ENCODE results near the gene CIROP.
A peak's percentile ranks its signal among the peaks of the same experiment; 100 is the strongest.

The CIROP gene

DNA sequence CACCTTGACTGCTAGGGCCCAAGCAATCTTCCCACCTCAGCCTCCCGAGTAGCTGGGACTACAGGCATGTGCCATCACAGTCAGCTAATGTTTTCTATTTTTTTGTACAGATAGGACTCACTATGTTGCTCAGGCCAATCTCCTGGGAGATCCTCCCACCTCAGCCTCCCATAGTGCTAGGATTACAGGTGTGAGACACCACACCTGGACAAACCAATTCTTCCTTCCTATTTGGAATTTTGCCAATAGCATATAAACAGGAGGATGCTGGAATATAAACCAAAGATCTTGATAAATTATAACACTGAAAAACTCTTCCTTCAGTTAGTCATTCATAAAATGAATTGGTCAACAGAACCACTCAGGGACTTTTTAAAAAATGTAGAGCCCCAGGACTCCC is 18.2 kb downstream of the CIROP start:
- no peak for DNase-seq (ENCODE audit: low read depth)
- TF ChIP-seq, protein P1, sequence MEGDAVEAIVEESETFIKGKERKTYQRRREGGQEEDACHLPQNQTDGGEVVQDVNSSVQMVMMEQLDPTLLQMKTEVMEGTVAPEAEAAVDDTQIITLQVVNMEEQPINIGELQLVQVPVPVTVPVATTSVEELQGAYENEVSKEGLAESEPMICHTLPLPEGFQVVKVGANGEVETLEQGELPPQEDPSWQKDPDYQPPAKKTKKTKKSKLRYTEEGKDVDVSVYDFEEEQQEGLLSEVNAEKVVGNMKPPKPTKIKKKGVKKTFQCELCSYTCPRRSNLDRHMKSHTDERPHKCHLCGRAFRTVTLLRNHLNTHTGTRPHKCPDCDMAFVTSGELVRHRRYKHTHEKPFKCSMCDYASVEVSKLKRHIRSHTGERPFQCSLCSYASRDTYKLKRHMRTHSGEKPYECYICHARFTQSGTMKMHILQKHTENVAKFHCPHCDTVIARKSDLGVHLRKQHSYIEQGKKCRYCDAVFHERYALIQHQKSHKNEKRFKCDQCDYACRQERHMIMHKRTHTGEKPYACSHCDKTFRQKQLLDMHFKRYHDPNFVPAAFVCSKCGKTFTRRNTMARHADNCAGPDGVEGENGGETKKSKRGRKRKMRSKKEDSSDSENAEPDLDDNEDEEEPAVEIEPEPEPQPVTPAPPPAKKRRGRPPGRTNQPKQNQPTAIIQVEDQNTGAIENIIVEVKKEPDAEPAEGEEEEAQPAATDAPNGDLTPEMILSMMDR (conservative IDR thresholded peaks at IDR 0.05; ENCODE audit: low read depth, low read length): no peak
- no peak overlapping the region for H3K4me3 ChIP-seq (ENCODE audit: low read depth, low read length)

DNA sequence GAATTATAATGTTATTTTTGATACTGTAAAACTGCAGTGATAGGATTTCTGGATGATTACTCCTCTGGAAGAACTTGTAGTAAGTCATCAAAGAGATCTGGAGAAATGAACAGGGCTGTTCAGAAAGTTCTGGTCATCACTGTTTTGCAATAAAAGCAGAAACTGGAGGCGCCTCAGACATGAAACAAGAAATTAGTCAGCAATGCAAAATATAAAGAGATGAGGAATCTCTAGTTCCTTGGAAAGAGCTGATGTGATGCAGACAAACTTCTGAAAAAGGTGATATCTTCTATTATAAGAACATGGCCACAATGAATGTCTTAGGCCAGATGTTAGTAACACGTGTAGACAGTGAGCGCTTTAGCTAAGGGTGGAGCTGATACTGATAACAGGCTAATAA is 19.3 kb downstream of the CIROP start:
- TF ChIP-seq, protein P1 (conservative IDR thresholded peaks at IDR 0.05; ENCODE audit: low read depth, low read length): no peak
- no peak overlapping the region for H3K4me3 ChIP-seq (ENCODE audit: low read depth, low read length)
- DNase-seq (ENCODE audit: low read depth): peak; percentile 42

DNA sequence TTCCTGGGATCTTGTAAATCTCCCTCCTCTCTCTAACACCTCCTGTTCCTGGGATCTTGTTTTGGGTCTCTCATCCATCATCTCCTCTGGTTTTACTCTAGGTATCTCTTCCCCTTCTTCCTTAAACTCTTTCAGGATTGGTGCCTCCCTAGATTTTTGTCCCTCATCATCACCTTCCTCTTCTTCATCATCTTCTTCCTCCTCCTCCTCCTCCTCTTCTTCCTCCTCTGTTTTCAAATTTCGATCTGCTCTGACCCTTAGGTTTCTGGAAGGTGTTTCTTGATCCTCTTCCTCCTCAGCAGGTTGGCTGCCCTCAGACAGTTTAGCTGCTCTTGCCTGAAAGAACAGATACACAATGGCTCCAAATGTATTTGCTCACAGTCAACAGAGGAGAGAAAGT is 24.3 kb downstream of the CIROP start:
- DNase-seq (ENCODE audit: low read depth): no peak
- TF ChIP-seq, protein P1 (conservative IDR thresholded peaks at IDR 0.05; ENCODE audit: low read depth, low read length): no peak
- no peak overlapping the region for H3K4me3 ChIP-seq (ENCODE audit: low read depth, low read length)

DNA sequence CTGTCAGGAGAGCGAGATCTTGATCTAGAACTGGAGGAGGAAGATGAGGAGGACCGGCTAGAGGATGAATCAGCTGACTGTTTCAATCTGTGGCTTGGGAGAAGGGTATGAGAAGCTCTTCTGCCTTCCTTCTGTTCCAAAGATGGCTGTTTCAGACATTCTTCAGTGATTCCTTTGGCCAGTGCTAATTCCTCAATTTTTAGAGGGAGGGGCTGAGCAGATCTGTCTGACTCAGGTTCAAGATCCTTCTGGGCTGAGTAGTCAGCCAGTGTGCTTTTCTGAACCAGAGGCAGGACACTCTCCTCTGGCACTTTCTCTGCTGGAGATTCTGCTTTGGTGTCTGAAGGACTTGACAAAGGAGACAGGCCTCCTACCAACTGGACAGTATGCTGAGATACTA is 25.1 kb downstream of the CIROP start:
- TF ChIP-seq, protein P1 (conservative IDR thresholded peaks at IDR 0.05; ENCODE audit: low read depth, low read length): no peak
- no peak overlapping the region for H3K4me3 ChIP-seq (ENCODE audit: low read depth, low read length)
- DNase-seq (ENCODE audit: low read depth): peak; percentile 37

DNA sequence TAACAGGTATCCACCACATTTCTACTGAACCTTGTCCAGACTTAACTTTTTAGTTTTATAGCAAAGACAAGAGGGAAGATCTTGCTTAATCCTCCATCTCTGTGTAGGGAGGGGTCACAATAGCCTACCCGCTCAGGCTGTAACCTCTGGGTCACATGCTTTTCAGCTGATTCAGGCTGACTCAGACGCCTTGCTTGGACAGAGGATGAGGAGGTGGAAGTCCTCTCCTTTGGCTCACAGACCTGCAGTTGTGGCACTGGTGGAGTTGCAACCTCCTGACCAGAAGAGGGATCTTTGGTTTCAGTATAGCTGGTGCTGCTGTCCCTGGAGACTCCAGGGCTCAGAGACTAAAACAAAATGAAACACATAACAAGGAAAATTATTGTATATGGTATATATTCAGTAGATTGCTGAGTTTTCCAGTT is 26.1 kb downstream of the CIROP start:
- DNase-seq (ENCODE audit: low read depth): peak; percentile 98
- TF ChIP-seq, protein P1 (conservative IDR thresholded peaks at IDR 0.05; ENCODE audit: low read depth, low read length): no peak

DNA sequence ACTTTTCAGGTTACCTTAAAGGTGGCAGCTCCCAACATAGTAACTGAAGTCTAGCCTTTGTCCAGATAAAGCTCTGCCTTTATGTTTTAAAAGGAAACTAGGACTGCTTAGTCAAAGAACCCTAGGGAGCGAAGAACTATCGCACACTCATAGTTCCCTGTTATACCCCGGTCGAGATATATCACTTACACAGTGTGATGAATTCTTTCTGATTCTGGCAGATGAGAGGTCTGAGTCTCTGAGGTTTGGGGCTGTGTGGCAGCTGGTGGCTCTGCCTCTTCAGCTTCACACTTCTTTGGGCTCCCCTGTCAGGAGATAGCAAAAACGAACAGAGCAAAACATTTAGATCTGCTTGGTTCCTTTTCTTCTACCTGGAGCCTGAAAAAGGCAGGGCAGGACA is 26.8 kb downstream of the CIROP start:
- no peak overlapping the region for H3K4me3 ChIP-seq (ENCODE audit: low read depth, low read length)
- peak; percentile 48 for DNase-seq (ENCODE audit: low read depth)
- TF ChIP-seq, protein P1 (conservative IDR thresholded peaks at IDR 0.05; ENCODE audit: low read depth, low read length): no peak

More for the DNA sequence above, 26.1 kb downstream of the CIROP start:
- H3K4me3 ChIP-seq (ENCODE audit: low read depth, low read length): no peak overlapping the region

DNA sequence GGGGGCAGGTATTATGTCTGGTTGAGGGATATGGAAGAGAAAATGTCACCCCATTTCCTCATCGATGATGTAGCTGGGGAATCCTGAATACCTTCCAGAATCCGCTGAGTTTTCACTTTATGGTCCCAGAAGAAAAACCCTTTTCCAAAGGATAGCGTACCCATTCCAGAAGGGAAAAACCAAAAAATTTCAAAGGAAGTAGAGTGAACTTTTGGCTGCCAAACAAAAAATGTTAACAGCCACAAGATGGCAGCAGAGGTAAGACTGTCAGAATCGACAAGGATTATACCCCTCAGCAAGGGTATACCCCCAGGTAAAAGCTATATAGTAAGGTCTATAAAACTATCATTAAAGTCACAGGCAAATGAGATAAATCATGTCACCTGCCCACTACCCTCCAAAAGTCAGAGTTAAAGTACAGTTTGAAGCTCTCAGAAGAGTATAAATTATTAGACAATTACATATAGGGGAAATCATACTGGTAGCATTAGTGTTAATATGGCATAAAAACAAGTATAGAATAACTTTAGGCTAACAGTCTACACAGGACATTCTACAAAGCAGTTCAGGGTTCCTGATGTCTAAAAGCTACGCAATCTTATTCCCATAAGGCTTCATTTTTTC is 27.9 kb downstream of the CIROP start:
- DNase-seq (ENCODE audit: low read depth): peak; percentile 61
- no peak overlapping the region for H3K4me3 ChIP-seq (ENCODE audit: low read depth, low read length)
- TF ChIP-seq, protein P1 (conservative IDR thresholded peaks at IDR 0.05; ENCODE audit: low read depth, low read length): peak; percentile 68

Data from choroid plexus epithelial cell (primary cell).